H1 (cell line): ENCODE data around the gene PCDHA7.
A peak's percentile ranks its signal among the peaks of the same experiment; 100 is the strongest.

Source experiments
- CTCF ChIP-seq, 3 experiments: IDR thresholded peaks; 1 replicate in 2 of 3; 2 replicates in 1 of 3; pipeline versions ENCODE4 v1.5.1 to v1.6.1; 2011; ENCODE audit warnings: low read length in 3 of 3, mild to moderate bottlenecking in 3 of 3, inconsistent platforms in 2 of 3, low read depth in 1 of 3, moderate library complexity in 1 of 3; ENCODE audit not compliant: insufficient read depth in 1 of 3; ENCODE audit errors: control extremely low read depth in 1 of 3
- GTF2F1 ChIP-seq: IDR thresholded peaks from 2 replicates; pipeline ENCODE4 v1.6.1; 2012; ENCODE audit warnings: low read depth, low read length, improper control_type of control experiment, borderline replicate concordance
- POLR2A ChIP-seq, 2 experiments: IDR thresholded peaks; 1 replicate in 1 of 2; 2 replicates in 1 of 2; pipeline ENCODE4 v1.6.1; 2011; ENCODE audit warnings: low read depth in 2 of 2, low read length in 2 of 2, mild to moderate bottlenecking in 2 of 2; ENCODE audit errors: control extremely low read depth in 1 of 2
- RAD21 ChIP-seq, 2 experiments: IDR thresholded peaks in 1 of 2; conservative IDR thresholded peaks in 1 of 2; 2 replicates each; pipeline ENCODE4 v1.6.1; 2011; ENCODE audit warnings: low read depth in 2 of 2, low read length in 2 of 2, improper control_type of control experiment in 1 of 2, inconsistent platforms in 1 of 2, mild to moderate bottlenecking in 1 of 2, moderate library complexity in 1 of 2
- TAF1 ChIP-seq: IDR thresholded peaks from 2 replicates; pipeline ENCODE4 v1.6.1; 2011; ENCODE audit warnings: mild to moderate bottlenecking, low read depth, low read length

GRCh38 chr5:140821375-140822280, 12.4 kb upstream of the PCDHA7 start, which contains the start of gene PCDHA5:
- peak in 1 of 3 experiments; percentile 10; a peak in 1 of 4 replicates for TF ChIP-seq CTCF (IDR thresholded peaks at IDR 0.05; ENCODE audit: control extremely low read depth in 1 of 3, insufficient read depth in 1 of 3, low read depth in 1 of 3, low read length in 3 of 3)
- no peak for TF ChIP-seq GTF2F1
- TF ChIP-seq TAF1: no peak
- TF ChIP-seq POLR2A (IDR thresholded peaks at IDR 0.05; ENCODE audit: control extremely low read depth in 1 of 2, low read depth in 2 of 2, low read length in 2 of 2): no peak
- TF ChIP-seq RAD21 (IDR thresholded peaks at IDR 0.05 in 1 of 2, conservative IDR thresholded peaks at IDR 0.05 in 1 of 2; ENCODE audit: low read depth in 2 of 2, low read length in 2 of 2): no peak
